ENCODE results near the gene TSSK3. TPM values are rescaled to one million over a fixed set of nuclear protein-coding genes. Genes with fewer than 3 reads are reported as not detected.
"Not testable (repeated sequence)": the region's sequence is repeated elsewhere in the genome, so short reads cannot be mapped to it uniquely, and the experiment has no call there.

TSSK3 gene
- polyA plus RNA-seq, 1 experiment = 0.33 TPM

- peak; percentile 66 for DNase-seq (ENCODE audit: low read depth, low spot score)
- peak overlapping the region; percentile 87 for H3K27ac ChIP-seq (ENCODE audit: low read depth, low read length)
- POLR2A ChIA-PET = interaction anchor here (0.6 to 4.4 kb wide), 2 partner anchors 18 to 148 kb away, joined by 3 to 83 read pairs; partner anchors contain the start of genes IQCC and MARCKSL1
These were observed 8.3 kb upstream of the TSSK3 start for GRCh38 chr1:32353886-32354570.

GRCh38 chr1:32355778-32356177, 6.6 kb upstream of the TSSK3 start:
- DNase-seq (ENCODE audit: low read depth, low spot score) = not testable (repeated sequence)
- POLR2A ChIA-PET = interaction anchor here (0.7 kb wide), 1 partner anchor 34 kb away, joined by 3 read pairs; no protein-coding TSS in a partner anchor

More at GRCh38 chr1:32353886-32354570, 8.3 kb upstream of the TSSK3 start:
- no peak for TF ChIP-seq CTCF (IDR thresholded peaks at IDR 0.05; ENCODE audit: low read depth, low read length)
- no peaks in the 10 kb centered on the region for H3K27me3 ChIP-seq (ENCODE audit: control insufficient read depth, insufficient read depth, low read length)
- CTCF ChIA-PET = interaction anchor here (1.0 to 1.2 kb wide), 2 partner anchors 19 to 139 kb away, joined by 3 to 4 read pairs; no protein-coding TSS in a partner anchor
- no peak overlapping the region for H3K4me3 ChIP-seq (ENCODE audit: low read depth, low read length)
- H3K9me3 ChIP-seq (ENCODE audit: control insufficient read depth, insufficient read depth, low read length) = peaks cover 5% of the 10 kb centered on the region; the same call in 1 of the 2 replicates

GRCh38 chr1:32356478-32356877, 5.9 kb upstream of the TSSK3 start:
- no peaks in the 10 kb centered on the region for H3K27me3 ChIP-seq (ENCODE audit: control insufficient read depth, insufficient read depth, low read length)
- POLR2A ChIA-PET = interaction anchor here (0.7 kb wide), 1 partner anchor 35 kb away, joined by 3 read pairs; no protein-coding TSS in a partner anchor
- no peak overlapping the region for H3K27ac ChIP-seq (ENCODE audit: low read depth, low read length)
- no peak for DNase-seq (ENCODE audit: low read depth, low spot score)
- no peak for TF ChIP-seq CTCF (IDR thresholded peaks at IDR 0.05; ENCODE audit: low read depth, low read length)
- H3K4me3 ChIP-seq (ENCODE audit: low read depth, low read length) = no peak overlapping the region
- no peaks in the 10 kb centered on the region for H3K9me3 ChIP-seq (ENCODE audit: control insufficient read depth, insufficient read depth, low read length)
- CTCF ChIA-PET = no interaction called here

More at GRCh38 chr1:32355778-32356177, 6.6 kb upstream of the TSSK3 start:
- CTCF ChIA-PET; H3K27me3 ChIP-seq (ENCODE audit: control insufficient read depth, insufficient read depth, low read length); H3K4me3 ChIP-seq (ENCODE audit: low read depth, low read length); H3K27ac ChIP-seq (ENCODE audit: low read depth, low read length); H3K9me3 ChIP-seq (ENCODE audit: control insufficient read depth, insufficient read depth, low read length): not testable (repeated sequence)

GRCh38 chr1:32357614-32358013, 4.7 kb upstream of the TSSK3 start:
- H3K4me3 ChIP-seq (ENCODE audit: low read depth, low read length) = no peak overlapping the region
- no peak for TF ChIP-seq CTCF (IDR thresholded peaks at IDR 0.05; ENCODE audit: low read depth, low read length)
- CTCF ChIA-PET = no interaction called here
- H3K27ac ChIP-seq (ENCODE audit: low read depth, low read length) = no peak overlapping the region
- H3K9me3 ChIP-seq (ENCODE audit: control insufficient read depth, insufficient read depth, low read length) = no peaks in the 10 kb centered on the region
- H3K27me3 ChIP-seq (ENCODE audit: control insufficient read depth, insufficient read depth, low read length) = no peaks in the 10 kb centered on the region
- no peak for DNase-seq (ENCODE audit: low read depth, low spot score)
- POLR2A ChIA-PET = interaction anchor here (0.6 kb wide), 1 partner anchor 123 kb away, joined by 3 read pairs; no protein-coding TSS in a partner anchor

- Histone ChIP-seq H3K9me3 (ENCODE audit: control insufficient read depth, insufficient read depth, low read length) (no peaks in the 10 kb centered on the region), H3K27me3 (ENCODE audit: control insufficient read depth, insufficient read depth, low read length) (no peaks in the 10 kb centered on the region), H3K27ac (ENCODE audit: low read depth, low read length) (no peak overlapping the region), H3K4me3 (ENCODE audit: low read depth, low read length) (no peak overlapping the region)
- POLR2A ChIA-PET = no interaction called here
- TF ChIP-seq CTCF (IDR thresholded peaks at IDR 0.05; ENCODE audit: low read depth, low read length) = no peak
- CTCF ChIA-PET = interaction anchor here (1.2 kb wide), 1 partner anchor 110 kb away, joined by 6 read pairs; no protein-coding TSS in a partner anchor
- no peak for DNase-seq (ENCODE audit: low read depth, low spot score)
These were observed 3.9 kb upstream of the TSSK3 start for GRCh38 chr1:32358435-32358834.
